HCT116 (cell line): Measurements from ENCODE around the gene HYCC2. TPM values are rescaled to one million over a fixed set of nuclear protein-coding genes. Genes with fewer than 3 reads are reported as not detected.

ENCODE experiments used
- ATAC-seq: fragments of 200-7000 bp; cut with Tn5 transposase; 2 replicates; pipeline ENCODE4 v1.9.1; 2020; ENCODE audit warnings: mild to moderate bottlenecking, moderate library complexity
- BruUV-seq: library from RNA; stranded (reverse); fragments of 400-500 nt; replicated peaks from 2 replicates; lab custom pipeline; 2021; lab: Mats Ljungman, UMichigan
- CTCF ChIA-PET: fragments of 300-600 bp; sonication (Branson Sonifier 250); formaldehyde crosslinking; loops from one replicate; lab custom pipeline; 2021; ENCODE audit warnings: antibody characterized with exemption; lab: Charles Lee
- POLR2A ChIA-PET: fragments of 300-600, 350-600 bp; sonication (Branson Sonifier 250); formaldehyde crosslinking; loops from one replicate; lab custom pipeline; 2021; ENCODE audit warnings: antibody characterized with exemption; lab: Charles Lee
- RAD21 ChIA-PET, 2 experiments: fragments of 300-600 bp; sonication (Branson Sonifier 250); formaldehyde crosslinking; loops; one replicate each; lab custom pipeline; 2023; ENCODE audit warnings: low total read pairs in 2 of 2; ENCODE audit not compliant: uncharacterized antibody in 2 of 2, unreplicated experiment in 2 of 2, low non-redundant PET in 1 of 2; lab: Charles Lee
- DNase-seq: peaks from one replicate; pipeline ENCODE4 v3.0.0-alpha.2; 2010; ENCODE audit warnings: low read depth, low spot score
- H2AFZ ChIP-seq: fragments of 200-600 bp; shearing (Covaris generic), sonication (generic); 2 replicates; pipeline ENCODE4 v1.6.1; 2017; ENCODE audit warnings: low read depth, mixed run types, mixed read lengths, antibody characterized with exemption, low read length; ENCODE audit not compliant: poor library complexity, severe bottlenecking
- H3K27ac ChIP-seq: 2 replicates; pipeline ENCODE4 v1.5.1; 2012; ENCODE audit warnings: low read depth, low read length
- H3K27me3 ChIP-seq: fragments of 200-600 bp; sonication (generic); 2 replicates; pipeline ENCODE4 v1.6.1; 2016; ENCODE audit warnings: mixed run types, low read length, mixed read lengths; ENCODE audit not compliant: insufficient read depth
- H3K36me3 ChIP-seq, 2 experiments: fragments of 200-500 bp in 1 of 2; fragments of 200-600 bp in 1 of 2; sonication (Bioruptor generic) in 1 of 2; sonication (generic) in 1 of 2; 2 replicates each; pipeline versions ENCODE4 v1.5.1 to v1.6.1; 2014 to 2016; ENCODE audit warnings: low read length in 2 of 2, inconsistent platforms in 1 of 2, mixed read lengths in 1 of 2, mixed run types in 1 of 2; ENCODE audit not compliant: insufficient read depth in 2 of 2, control insufficient read depth in 1 of 2
- H3K4me1 ChIP-seq, 2 experiments: fragments of 200-600 bp in 1 of 2; sonication (generic) in 1 of 2; 2 replicates each; pipeline versions ENCODE4 v1.5.1 to v1.6.1; 2012 to 2017; ENCODE audit warnings: low read length in 2 of 2, inconsistent platforms in 1 of 2, mild to moderate bottlenecking in 1 of 2, mixed read lengths in 1 of 2, mixed run types in 1 of 2, moderate library complexity in 1 of 2; ENCODE audit not compliant: insufficient read depth in 2 of 2, control insufficient read depth in 1 of 2
- H3K4me2 ChIP-seq: fragments of 200-600 bp; sonication (generic); 2 replicates; pipeline ENCODE4 v1.6.1; 2017; ENCODE audit warnings: mixed run types, low read length, mixed read lengths
- H3K4me3 ChIP-seq, 2 experiments: fragments of 200-600 bp in 1 of 2; sonication (generic) in 1 of 2; replicated peaks in 1 of 2; 2 replicates each; pipeline ENCODE4 v1.5.1; 2011 to 2016; ENCODE audit warnings: low read length in 2 of 2, control low read depth in 1 of 2, low read depth in 1 of 2, mild to moderate bottlenecking in 1 of 2, mixed read lengths in 1 of 2, mixed run types in 1 of 2
- H3K79me2 ChIP-seq: fragments of 200-600 bp; sonication (generic); 2 replicates; pipeline ENCODE4 v1.6.1; 2017; ENCODE audit warnings: mild to moderate bottlenecking, mixed run types, low read length, moderate library complexity, mixed read lengths; ENCODE audit not compliant: insufficient read depth
- H3K9ac ChIP-seq: fragments of 200-600 bp; sonication (generic); 2 replicates; pipeline ENCODE4 v1.6.1; 2016; ENCODE audit warnings: low read length, mixed read lengths
- H3K9me2 ChIP-seq: fragments of 200-600 bp; sonication (generic), shearing (Covaris generic); 2 replicates; pipeline ENCODE4 v1.6.1; 2017; ENCODE audit warnings: mixed run types, mild to moderate bottlenecking, moderate library complexity; ENCODE audit not compliant: insufficient read depth
- H3K9me3 ChIP-seq, 2 experiments: fragments of 200-500 bp in 1 of 2; fragments of 200-600 bp in 1 of 2; sonication (Bioruptor generic) in 1 of 2; sonication (generic) in 1 of 2; 2 replicates each; pipeline ENCODE4 v1.6.1; 2014 to 2017; ENCODE audit warnings: low read length in 2 of 2, mixed read lengths in 2 of 2, inconsistent platforms in 1 of 2, low read depth in 1 of 2, mild to moderate bottlenecking in 1 of 2, mixed run types in 1 of 2, moderate library complexity in 1 of 2; ENCODE audit not compliant: control insufficient read depth in 1 of 2, insufficient read depth in 1 of 2
- H4K20me1 ChIP-seq: fragments of 200-600 bp; sonication (generic), shearing (Covaris generic); 2 replicates; pipeline ENCODE4 v1.6.1; 2017; ENCODE audit warnings: mixed run types, mild to moderate bottlenecking, moderate library complexity; ENCODE audit not compliant: insufficient read depth
- ATF3 ChIP-seq: IDR thresholded peaks from 2 replicates; pipeline ENCODE4 v1.6.1; 2012
- EGR1 ChIP-seq: IDR thresholded peaks from 2 replicates; pipeline ENCODE4 v1.6.1; 2012; ENCODE audit warnings: low read depth
- ELF1 ChIP-seq: IDR thresholded peaks from 2 replicates; pipeline ENCODE4 v1.6.1; 2012; ENCODE audit warnings: low read depth, borderline replicate concordance
- JUND ChIP-seq: IDR thresholded peaks from 2 replicates; pipeline ENCODE4 v1.6.1; 2012
- MAX ChIP-seq: IDR thresholded peaks from 2 replicates; pipeline ENCODE4 v1.6.1; 2012
- POLR2A ChIP-seq: IDR thresholded peaks from 2 replicates; pipeline ENCODE4 v1.7.0; 2011; ENCODE audit warnings: borderline replicate concordance; ENCODE audit not compliant: insufficient read depth, insufficient read length; ENCODE audit errors: extremely low read depth
- POLR2AphosphoS5 ChIP-seq: IDR thresholded peaks from 2 replicates; pipeline ENCODE4 v1.6.1; 2011; ENCODE audit warnings: mild to moderate bottlenecking, low read depth, low read length, moderate library complexity
- RAD21 ChIP-seq: IDR thresholded peaks from 2 replicates; pipeline ENCODE4 v1.6.1; 2012; ENCODE audit warnings: low read depth, mild to moderate bottlenecking
- SIN3A ChIP-seq: IDR thresholded peaks from 2 replicates; pipeline ENCODE4 v1.6.1; 2012; ENCODE audit warnings: low read depth
- TCF7L2 ChIP-seq: IDR thresholded peaks from 2 replicates; pipeline ENCODE4 v1.7.0; 2011; ENCODE audit warnings: borderline replicate concordance, inconsistent platforms; ENCODE audit not compliant: insufficient read depth, insufficient read length; ENCODE audit errors: extremely low read depth
- ZBTB33 ChIP-seq: IDR thresholded peaks from 2 replicates; pipeline ENCODE4 v1.6.1; 2011; ENCODE audit warnings: mild to moderate bottlenecking, low read length, moderate library complexity; ENCODE audit not compliant: insufficient replicate concordance; ENCODE audit errors: extremely low read depth
- intact Hi-C: fragments of 100-400 bp; cut with micrococcal nuclease; formaldehyde crosslinking; loops from 2 replicates; pipeline ENCODE4 v1.10.0; 2022
- total RNA-seq: library from RNA; stranded (reverse); gene quantifications from one replicate; pipeline ENCODE4 v1.2.1, GENCODE V29; 2021; ENCODE audit not compliant: unreplicated experiment
- TF ChIP-seq, protein P1 (sequence below): IDR thresholded peaks from 2 replicates; pipeline ENCODE4 v1.6.1; 2012; ENCODE audit warnings: low read depth

HYCC2 gene
- total RNA-seq, 1 experiment from 2014 or later = 9.9 TPM

- TF ChIP-seq, protein P1, sequence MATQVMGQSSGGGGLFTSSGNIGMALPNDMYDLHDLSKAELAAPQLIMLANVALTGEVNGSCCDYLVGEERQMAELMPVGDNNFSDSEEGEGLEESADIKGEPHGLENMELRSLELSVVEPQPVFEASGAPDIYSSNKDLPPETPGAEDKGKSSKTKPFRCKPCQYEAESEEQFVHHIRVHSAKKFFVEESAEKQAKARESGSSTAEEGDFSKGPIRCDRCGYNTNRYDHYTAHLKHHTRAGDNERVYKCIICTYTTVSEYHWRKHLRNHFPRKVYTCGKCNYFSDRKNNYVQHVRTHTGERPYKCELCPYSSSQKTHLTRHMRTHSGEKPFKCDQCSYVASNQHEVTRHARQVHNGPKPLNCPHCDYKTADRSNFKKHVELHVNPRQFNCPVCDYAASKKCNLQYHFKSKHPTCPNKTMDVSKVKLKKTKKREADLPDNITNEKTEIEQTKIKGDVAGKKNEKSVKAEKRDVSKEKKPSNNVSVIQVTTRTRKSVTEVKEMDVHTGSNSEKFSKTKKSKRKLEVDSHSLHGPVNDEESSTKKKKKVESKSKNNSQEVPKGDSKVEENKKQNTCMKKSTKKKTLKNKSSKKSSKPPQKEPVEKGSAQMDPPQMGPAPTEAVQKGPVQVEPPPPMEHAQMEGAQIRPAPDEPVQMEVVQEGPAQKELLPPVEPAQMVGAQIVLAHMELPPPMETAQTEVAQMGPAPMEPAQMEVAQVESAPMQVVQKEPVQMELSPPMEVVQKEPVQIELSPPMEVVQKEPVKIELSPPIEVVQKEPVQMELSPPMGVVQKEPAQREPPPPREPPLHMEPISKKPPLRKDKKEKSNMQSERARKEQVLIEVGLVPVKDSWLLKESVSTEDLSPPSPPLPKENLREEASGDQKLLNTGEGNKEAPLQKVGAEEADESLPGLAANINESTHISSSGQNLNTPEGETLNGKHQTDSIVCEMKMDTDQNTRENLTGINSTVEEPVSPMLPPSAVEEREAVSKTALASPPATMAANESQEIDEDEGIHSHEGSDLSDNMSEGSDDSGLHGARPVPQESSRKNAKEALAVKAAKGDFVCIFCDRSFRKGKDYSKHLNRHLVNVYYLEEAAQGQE = no peak
Observed at GRCh38 chr2:201107624-201108023, 36.2 kb upstream of the HYCC2 start (continued).

DNA sequence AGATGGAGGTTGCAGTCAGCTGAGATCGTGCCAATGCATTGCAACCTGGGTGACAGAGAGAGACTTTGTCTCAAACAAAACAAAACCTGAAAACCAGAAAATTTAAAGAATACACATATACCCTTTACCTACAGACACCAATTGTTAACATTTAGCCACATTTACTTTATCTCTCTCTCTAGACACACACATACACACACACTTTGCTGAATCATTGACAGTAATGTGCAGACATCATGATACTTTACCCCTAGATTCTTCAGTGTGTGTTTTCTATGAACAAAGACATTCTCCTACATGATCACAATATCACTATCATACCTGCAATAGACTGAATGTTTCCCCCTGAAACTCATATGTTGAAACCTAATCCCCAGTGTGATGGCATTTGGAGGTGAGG lies 34.3 kb upstream of the HYCC2 start:
- no peak for TF ChIP-seq ATF3
- TF ChIP-seq ELF1 = no peak
- no peak for TF ChIP-seq MAX
- TF ChIP-seq TCF7L2 = no peak
- no peak for TF ChIP-seq JUND
- no peak for TF ChIP-seq EGR1
- no peak for TF ChIP-seq ZBTB33
- no peak for TF ChIP-seq POLR2AphosphoS5
- TF ChIP-seq, protein P1 = no peak
- TF ChIP-seq SIN3A = no peak
- no peak for TF ChIP-seq RAD21
- TF ChIP-seq POLR2A = no peak
- BruUV-seq = no TSS peak

More for the DNA sequence above, 34.3 kb upstream of the HYCC2 start:
- RAD21 ChIA-PET = no interaction called here
- H3K27me3 ChIP-seq = no peaks in the 10 kb centered on the region
- ATAC-seq (no peak), DNase-seq (no peak)
- H3K9ac ChIP-seq = no peak overlapping the region
- H4K20me1 ChIP-seq = no peaks in the 10 kb centered on the region
- CTCF ChIA-PET = no interaction called here
- H3K79me2 ChIP-seq = no peaks in the 10 kb centered on the region
- intact Hi-C loops = no loop called here
- peaks cover 0 to 4% of the 10 kb centered on the region in 2 experiments; a peak in 1 of 4 replicates for H3K9me3 ChIP-seq
- H3K4me1 ChIP-seq = no peaks in the 10 kb centered on the region
- H2AFZ ChIP-seq = no peak overlapping the region
- no peaks in the 10 kb centered on the region for H3K9me2 ChIP-seq
- POLR2A ChIA-PET = no interaction called here
- H3K36me3 ChIP-seq = no peaks in the 10 kb centered on the region
- H3K4me3 ChIP-seq = no peak overlapping the region
- no peak overlapping the region for H3K27ac ChIP-seq
- H3K4me2 ChIP-seq = no peak overlapping the region
